T-helper 2 cell treated with Interferon-gamma antibody and Interleukin-4, amounts not matched to agents 100 ng/mL and 5 ng/mL, for 36 hours (primary cell): ENCODE measurements around the gene MXRA5. TPM values are rescaled to one million over a fixed set of nuclear protein-coding genes. Genes with fewer than 3 reads are reported as not detected.
"Not testable (repeated sequence)": the region's sequence is repeated elsewhere in the genome, so short reads cannot be mapped to it uniquely, and the experiment has no call there.

ENCODE experiments used
- intact Hi-C: fragments of 100-400 bp; cut with micrococcal nuclease; formaldehyde crosslinking; loops from one replicate; pipeline ENCODE4 v1.15.1; 2023
- total RNA-seq: library from RNA; stranded (reverse); gene quantifications from 2 replicates; pipeline ENCODE4 v1.2.3, GENCODE V29; 2022

The MXRA5 gene
- total RNA-seq: not detected in 2 replicates

GRCh38 chrX:3346501-3347259 is at the start of gene MXRA5:
TSS of gene MXRA5 (minus strand) at chrX:3346652. CDS start at chrX:3343833, 2,819 bp downstream.
- intact Hi-C loops: no loop called here

DNA sequence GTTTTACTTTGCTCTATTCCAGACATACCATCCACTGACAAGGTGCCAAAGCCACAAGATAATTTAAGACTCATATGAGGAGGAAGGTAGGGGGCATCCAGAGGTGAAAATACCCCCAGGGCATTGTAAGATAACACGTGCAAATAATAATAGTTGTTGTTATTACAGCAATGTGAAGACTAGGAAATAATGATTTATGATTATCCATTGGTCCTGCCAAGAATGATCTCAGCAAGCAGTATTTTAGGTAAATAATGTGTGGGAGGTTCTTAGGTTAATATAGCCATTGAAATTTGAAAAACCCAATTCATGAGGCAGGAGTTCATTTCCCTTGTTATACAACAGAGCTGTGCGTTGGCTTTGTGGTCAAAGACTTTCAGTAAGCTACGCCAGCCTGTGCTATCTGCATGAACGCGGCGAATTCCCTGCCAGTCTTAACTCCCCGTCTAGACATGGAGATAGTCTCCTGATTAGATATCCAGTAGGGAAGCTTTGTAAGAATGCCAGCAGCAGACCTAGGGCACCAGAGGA is 47.2 kb upstream of the MXRA5 start:
- intact Hi-C loops: no loop called here

- intact Hi-C loops: no loop called here
Observed at GRCh38 chrX:3393178-3393577, 46.7 kb upstream of the MXRA5 start.

- intact Hi-C loops: no loop called here
Observed at GRCh38 chrX:3388457-3388856, 42.0 kb upstream of the MXRA5 start.

- intact Hi-C loops: no loop called here
Observed at GRCh38 chrX:3384327-3384726, 37.9 kb upstream of the MXRA5 start.

DNA sequence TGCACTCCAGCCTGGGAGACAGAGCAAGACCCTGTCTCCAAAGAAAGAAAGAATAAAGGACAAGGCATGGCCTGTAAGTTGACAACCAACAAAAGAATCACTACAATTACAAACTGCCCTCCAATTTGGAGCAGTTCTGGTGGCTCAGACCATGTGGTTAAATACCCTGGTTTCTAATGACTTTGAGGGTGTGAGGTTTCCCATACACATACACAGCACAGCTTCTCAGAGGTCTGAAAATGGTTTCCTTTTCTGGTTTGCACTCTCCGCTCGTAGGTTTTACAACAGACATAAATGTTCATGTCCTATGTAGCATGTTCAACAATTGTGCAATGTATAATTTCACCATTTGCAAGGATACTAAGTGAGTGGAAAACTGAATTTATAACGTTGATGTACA is 34.2 kb upstream of the MXRA5 start:
- intact Hi-C loops: no loop called here

GRCh38 chrX:3379111-3379510 is 32.7 kb upstream of the MXRA5 start:
- intact Hi-C loops: no loop called here

DNA sequence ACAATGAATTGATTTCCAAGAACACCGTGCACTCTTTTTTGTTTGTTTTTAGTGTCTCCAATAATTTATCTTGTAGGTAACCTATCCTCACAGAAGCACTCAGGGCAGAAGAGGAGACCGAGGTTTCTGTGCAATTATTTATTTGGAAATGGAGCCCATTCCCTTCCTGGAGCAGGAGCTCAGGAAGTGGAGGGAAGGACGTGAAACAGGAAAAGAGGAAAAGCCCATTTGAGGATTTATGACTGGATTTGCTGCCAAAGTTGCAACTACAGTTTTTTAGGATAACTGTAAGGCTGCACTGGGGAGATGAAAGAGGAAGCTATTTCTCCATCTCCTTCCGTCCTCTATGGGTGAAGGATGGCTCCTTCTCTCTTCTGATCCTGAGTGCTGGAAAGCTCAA is 31.7 kb upstream of the MXRA5 start:
- intact Hi-C loops: no loop called here

DNA sequence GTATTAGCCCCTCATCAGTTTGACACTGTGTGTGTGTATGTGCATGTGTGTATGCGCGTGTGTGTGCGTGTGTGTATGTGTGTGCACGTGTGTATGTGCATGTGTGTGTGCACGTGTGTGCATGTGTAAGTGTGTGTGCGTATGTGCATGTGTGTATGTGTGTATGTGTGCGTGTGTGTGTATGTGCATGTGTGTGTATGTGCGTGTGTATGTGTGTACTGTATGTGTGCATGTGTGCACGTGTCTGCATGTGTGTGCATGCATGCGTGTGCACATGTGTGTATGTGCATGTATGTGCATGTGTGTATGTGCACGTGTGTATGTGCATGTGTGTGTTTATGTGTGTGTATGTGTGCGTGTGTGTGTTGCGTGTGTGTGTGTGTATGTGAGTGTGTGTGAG is 31.1 kb upstream of the MXRA5 start:
- intact Hi-C loops: no loop called here

DNA sequence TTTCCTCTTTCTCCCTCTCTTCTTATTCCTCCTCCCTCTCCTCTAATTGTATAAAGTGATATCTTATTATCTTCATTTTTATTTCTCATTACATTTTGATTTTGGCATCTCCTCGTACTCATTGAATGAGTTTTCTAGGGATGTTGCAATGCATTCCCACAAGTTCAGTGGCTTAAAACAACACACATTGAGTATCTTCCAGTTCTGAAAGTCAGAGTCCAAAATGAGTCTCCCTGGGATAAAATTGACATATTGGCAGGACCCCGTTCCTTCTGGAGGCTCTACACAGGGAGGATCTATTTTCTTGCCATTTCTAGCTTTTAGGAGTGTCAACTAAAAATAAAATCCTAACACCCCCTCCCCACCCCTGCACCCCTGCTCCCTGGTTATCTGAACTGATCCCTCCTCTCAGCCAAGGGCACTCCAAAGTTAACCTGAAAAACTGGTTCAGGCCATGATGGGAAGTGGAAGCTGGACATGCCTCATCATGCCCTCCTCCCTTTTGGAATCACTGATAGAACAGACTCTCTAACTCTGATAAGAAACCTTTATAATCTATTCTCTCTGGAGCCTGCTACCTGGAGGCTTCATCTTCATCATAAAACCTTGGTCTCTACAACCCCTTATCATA is 29.5 kb upstream of the MXRA5 start:
- intact Hi-C loops: not testable (repeated sequence)

GRCh38 chrX:3374108-3374800 is 27.8 kb upstream of the MXRA5 start:
- intact Hi-C loops: no loop called here

DNA sequence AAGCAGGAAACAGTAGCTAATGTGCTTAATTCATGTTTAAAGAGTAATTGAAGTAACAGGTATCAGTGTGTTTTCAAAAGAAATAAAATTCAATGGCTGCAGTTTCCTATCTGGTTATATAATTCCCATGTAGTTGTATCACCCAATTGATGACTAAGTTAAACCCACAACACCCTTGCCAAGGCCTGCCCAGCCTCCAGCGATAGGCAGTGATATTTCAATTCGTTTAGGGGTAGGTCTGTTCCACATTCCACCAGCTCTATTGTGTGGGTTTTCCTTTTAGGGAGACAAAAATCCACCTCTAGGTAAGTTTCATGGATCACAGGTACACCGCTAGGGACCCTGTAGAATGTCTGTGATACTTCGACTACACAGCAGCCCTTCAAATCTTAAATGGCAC is 24.7 kb upstream of the MXRA5 start:
- intact Hi-C loops: no loop called here

DNA sequence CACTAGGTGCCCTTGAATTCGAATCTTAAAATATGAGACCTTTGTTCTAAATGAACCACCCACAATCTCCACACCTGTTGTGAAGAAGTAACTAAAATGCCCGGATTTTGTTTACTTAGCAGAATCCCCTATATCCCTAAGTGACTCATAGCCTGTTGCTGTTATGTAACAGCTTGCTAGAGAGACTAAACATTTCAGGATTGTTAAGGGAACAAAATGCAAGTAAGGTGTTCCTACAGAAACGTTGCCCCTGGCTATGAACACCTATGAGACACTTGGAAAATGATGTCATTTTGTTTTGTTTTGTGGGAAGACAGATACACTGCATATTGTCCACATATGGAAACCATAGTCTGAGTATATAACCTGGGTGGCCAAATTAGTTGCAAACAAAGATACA is 24.2 kb upstream of the MXRA5 start:
- intact Hi-C loops: no loop called here

DNA sequence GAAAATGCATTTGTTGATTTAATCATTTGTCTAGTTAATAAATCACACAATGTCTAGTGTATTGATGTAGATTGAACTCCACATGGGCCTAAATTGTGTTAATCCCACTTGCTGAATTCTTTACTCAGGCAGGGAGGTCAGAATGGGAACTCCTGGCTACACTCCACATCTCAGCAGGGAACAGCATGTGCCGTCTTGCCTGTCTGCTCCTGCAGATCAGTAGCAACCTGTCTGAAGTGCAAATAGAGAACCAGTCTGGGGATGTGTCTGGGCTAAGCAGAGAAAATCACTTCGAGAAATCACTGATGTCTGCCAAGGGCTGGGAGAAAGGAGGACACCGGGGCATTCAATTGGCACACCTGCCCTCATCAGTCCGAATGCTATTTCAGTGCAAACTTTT is 16.5 kb upstream of the MXRA5 start:
- intact Hi-C loops: no loop called here

- intact Hi-C loops: no loop called here
Observed at GRCh38 chrX:3360881-3361280, 14.4 kb upstream of the MXRA5 start.

- intact Hi-C loops: not testable (repeated sequence)
Observed at GRCh38 chrX:3352741-3353140, 6.3 kb upstream of the MXRA5 start.

- intact Hi-C loops: no loop called here
Observed at GRCh38 chrX:3351276-3351675, 4.8 kb upstream of the MXRA5 start.

DNA sequence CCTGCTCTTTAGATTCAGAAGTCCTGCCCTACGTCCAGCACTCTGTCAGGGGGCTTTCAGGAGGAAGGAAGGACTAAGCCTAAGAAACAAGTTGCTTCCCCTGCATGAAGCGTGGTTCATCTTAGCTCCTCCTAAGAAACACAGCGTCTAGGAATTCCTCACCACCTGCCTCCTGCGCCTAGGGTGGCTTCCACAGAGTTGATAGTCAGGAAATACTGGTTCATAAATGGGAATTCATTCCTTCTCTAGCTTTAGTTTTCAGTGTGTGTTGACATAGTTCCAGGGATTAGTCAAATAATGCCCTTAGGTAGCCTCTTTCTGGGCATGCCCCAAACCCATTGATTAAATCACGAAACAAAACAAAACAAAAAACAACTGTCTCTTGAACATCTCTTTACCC is 1.7 kb upstream of the MXRA5 start:
- intact Hi-C loops: no loop called here

- intact Hi-C loops: no loop called here
Observed at GRCh38 chrX:3345281-3346191, 916 bp downstream of the MXRA5 start.

- intact Hi-C loops: not testable (repeated sequence)
Observed at GRCh38 chrX:3343569-3343968, 2.9 kb downstream of the MXRA5 start.

DNA sequence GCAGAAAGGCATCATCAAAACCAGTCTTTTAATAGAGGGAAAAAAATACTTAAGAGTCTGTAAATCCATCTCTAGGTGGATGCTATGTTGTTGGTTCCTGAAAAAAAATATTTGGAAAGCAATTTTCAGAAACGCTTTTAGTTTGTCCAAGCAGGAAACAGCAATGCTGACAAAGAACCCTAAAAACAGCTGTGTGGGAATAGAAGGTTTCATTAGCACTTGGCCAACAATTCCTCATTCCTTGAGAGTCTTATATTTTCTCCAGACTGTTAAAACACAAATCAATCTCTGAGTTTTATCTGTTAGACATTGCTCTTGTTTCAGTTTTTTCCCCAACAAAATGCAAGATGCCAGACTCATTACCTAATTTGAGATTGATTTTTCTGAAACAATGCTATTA is 6.4 kb downstream of the MXRA5 start:
- intact Hi-C loops: no loop called here
